Astrocyte of the hippocampus (primary cell): Measurements from ENCODE around the gene SOCS2.
"Not testable (repeated sequence)": the region's sequence is repeated elsewhere in the genome, so short reads cannot be mapped to it uniquely, and the experiment has no call there.

Experiments
- DNase-seq: peaks from one replicate; pipeline ENCODE4 v3.0.0; 2011; ENCODE audit warnings: low read depth, low spot score

The SOCS2 gene

DNA sequence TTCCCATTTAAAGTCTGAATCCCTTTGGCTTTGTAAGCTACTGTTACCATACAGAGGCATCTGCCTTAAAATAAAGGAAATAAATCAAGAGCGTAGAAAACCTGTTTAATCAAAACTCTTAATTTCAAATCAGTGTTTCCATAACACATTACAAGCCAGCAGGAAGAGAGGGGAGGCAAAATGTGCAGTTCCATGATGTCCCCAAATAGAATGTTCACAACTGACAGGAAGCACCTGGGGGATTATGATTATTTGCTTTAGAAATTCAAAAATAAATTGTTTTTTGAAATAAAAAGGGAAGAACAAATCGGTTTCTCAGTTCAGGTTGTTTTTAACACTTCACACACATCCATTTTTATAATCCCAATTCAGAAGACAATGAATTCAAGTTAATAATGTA lies 21.4 kb downstream of the SOCS2 start:
- DNase-seq: no peak

DNA sequence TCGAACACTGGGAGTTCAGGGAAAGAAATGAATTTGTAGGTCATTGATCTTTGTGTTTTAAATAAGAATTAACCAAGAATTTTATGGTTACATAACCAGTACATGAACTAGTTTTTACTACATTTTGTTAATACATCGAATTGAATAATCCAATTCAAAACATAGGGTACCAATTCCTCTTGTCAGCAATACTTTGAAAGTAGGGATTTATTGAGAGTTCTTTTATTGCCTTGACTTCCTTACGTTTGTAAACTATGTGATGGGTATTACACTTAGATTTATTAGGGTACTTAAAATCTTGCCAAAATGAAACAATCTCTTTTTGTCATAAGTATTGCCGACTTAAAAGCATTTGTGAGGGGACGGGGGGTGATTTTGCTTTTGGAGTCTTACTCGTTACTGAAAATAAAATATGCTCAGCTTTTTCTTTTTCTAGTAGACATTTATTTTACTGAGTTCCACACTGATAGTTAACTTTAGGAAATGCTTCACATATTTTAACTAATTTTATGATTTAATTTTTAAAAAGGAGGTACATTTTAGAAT lies 22.4 kb downstream of the SOCS2 start:
- no peak for DNase-seq

DNA sequence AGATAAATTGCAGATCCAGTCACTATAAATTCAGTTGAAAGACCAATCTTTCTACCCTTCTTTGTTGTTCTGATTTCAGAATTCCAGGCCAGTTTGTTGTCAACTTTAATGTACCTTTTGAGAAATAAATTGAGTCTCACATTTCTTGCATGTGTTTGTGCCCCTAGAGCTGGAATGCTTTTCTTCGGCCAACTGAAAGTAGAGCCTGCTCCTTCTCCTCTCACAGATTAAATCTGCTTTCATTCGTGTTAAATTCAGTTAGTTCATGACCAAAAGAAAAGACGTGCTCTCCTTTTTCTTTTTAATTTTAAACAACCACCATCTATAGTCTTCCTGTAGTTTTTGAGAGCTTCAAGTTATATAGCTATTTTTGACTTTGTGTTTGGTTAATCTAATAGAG lies 22.9 kb downstream of the SOCS2 start:
- no peak for DNase-seq

DNA sequence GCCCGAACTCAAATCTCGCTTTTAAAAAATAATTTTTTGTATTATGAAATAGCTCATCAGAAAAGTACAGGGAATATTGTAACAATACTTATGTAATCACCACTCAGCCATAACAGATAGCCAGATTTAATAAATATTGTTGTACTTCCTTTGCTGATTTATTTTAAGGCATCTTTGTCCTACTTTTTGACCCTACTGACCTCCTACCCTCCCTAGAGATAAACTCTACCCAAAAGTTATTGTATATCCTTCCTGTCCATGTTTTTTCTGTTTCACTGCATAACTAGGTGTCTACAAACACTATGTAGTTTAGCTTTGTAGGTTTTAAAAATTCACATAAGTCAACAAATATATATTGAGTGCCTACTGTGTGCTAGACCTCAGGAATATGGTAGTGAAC lies 25.1 kb downstream of the SOCS2 start:
- DNase-seq: no peak

DNA sequence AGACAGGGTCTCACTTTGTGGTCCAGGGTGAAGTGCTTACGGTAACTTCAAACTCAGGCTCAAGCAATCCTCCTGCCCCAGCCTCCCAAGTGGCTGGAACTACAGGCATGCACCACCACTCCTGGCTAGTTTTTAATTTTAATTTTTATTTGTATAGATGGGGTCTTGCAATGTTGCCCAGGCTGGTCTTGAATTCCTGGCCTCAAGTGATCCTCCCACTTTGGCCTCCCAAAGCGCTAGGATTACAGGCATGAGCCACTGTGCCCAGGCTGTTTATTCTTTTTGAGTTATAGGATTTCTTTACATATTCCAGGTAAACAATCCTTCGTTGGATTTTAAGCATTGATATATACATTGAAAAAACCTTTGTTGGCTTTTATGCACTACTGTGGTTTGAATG lies 26.7 kb downstream of the SOCS2 start:
- no peak for DNase-seq

DNA sequence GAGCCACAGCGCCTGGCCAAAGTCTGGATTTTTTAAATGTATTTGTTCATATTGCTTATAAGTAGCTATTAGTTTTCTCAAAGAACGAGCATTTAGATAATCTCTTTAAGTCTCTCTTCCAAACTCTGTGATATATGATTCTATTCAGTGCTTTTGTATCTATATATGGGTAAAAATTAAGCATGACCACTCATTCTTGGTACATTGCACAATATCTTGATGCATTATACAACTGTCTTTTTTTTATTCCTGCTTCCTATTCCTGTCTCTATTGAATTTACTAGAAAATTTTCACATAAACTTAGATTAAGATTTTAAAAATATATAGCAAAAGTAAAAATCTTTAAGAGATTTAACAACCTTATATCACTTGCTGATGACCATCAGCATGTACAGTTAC lies 29.1 kb downstream of the SOCS2 start:
- DNase-seq: no peak

DNA sequence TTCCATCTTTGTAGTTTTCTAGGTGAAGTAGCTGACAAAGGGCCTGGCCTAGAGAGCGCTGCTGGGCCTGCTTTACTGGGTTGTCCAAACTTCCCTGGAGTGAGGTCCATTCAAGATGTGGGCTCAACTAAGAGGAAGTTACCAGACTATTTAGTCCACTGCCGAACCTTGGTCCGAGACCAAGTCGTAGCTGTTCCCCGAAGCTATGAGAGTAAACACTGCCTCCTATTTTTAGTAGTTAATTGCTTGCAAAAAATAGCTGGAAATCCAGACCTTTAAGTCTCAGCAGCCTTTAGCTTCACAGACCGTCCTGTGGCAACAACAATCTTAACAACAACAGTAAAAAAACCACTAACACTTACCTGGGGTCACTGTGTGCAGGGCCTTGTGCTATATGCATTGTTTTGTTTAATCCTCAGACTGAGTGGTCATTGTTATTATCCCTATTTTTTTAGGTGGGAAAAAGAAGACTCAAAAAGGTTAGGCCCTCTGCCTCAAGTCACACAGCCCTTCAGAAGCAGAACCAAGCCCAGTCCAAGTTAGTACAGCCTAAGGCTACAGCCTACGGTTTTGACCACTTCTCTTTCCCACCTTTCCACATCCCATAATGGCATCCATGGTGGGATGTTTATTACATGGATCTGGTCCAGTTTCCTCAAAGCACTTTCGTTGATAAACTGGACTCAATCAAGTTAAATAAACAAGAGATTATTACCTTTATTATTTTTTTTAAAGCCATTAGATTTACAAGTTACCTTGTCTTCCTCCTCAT lies 30.6 kb downstream of the SOCS2 start:
- no peak for DNase-seq

DNA sequence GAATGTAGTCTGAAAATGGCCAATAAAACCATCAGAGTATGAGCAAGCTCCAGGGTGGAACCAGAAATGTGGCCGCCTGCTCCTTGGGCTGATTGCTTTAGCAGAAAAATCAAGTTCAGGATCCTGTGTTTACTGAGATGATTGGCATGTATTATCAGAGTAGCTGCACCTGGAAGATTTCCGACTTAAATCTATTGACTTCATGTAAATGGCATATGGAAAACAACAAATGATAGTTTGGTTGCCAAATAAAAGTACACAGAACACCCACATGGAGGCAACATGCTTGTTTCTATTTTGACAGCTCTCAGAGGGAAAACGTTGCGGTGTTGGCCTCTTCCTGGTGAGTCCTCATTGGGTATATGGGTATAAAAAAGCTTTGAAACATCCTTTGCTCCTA lies 31.3 kb downstream of the SOCS2 start:
- DNase-seq: no peak

DNA sequence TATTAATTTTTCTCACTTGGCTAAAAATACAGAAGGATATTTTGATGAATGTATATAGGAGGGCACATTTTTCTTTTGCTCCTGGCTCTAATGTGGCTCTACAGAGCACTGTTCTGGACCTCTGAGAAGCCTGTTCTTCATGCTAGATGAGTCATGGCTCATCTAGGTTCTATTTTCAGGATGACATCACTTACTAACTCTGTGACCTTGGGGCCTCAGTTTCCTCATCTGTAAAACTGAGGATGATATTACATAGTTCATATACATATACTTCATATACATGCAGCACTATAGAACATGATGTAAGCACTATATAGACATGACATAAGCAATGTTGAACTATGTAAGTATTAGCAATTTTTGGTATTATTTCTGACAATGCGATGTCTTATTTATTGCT lies 35.8 kb downstream of the SOCS2 start:
- no peak for DNase-seq

DNA sequence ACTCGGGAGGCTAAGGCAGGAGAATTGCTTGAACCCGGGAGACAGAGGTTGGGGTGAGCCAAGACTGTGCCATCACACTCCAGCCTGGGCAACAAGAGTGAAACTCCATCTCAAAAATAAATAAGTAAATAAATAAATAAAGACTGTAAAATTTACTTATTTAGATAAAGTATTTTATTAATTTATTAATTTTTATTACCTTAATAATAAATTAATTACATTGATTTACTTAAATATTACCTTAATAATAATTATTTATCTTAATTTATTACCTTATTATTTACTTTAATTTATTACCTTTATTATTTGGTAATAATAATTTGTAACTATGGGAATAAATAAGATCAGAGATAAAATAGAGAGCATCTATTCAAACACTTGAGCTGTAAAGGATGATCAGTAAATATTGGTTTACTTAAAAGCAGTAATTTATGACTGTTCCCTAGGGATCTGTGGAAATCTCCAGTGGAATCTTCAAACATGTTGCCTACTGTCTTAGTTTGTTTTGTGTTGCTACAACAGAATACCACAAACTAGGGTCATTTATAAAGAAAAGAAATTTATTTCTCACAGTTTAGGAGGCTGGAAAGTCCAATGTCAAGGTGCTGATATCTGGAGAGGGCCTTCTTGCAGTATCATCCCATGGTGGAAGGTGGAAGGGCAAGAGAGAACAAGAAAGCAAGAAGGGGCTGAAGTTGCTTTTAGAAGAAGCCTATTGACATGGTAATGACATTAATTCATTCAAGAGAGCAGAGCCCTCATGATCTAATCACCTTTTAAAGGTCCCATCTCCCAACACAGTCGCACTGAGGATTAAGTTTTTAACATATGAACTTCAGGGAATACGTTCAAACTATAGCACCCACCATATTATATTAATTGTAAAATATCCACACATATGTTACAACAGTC lies 37.1 kb downstream of the SOCS2 start:
- DNase-seq: no peak

DNA sequence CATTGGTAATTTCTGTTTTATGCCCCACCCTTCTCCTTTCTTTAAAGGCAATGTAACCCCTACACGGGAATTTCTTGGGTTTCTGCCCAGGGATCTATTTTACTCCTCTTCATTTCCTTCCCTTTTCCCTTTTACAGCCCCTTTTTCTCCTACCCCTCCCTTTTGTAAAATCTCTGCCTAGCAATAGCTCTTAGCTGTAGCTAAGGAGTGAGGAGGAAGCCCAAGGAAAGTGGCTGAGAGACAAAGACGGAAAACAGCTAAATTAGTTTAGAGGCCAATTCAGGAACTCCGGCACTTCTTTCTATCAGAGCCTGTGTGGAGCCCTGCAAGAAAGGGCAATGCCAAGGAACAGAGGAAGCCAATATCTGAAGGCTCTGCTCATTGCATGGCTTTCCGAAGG lies 40.3 kb downstream of the SOCS2 start:
- DNase-seq: no peak

DNA sequence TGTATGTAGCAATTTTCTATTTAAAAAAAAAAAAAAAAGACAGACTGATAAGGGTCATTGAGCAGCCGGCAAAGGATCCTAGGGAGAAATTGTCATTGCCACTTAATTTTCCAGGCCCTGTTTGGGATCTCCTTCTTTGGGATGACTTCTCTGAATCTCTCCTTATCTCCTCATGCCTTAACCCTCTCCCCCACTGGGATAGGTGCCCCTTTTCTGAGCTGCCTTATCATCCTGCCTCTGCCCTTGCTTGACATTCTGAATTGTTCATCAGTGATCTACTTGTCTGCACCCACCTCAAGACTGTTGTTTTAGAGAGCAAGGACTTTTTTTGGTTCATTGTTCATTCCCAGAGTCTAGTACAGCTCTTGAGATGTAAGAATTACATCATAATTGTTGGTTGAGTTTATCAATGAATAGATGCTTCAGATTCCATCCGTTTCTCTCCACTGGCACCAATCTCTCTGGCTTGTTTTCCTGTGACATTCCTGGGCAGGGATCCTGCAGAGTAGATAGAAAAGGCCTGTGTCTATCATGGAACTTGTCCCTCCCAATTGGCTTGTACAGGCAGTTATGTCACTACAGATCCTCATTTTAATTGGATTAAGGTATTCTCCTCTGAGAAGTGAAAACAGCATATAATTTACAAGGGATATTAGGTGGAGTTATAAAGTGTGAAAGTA lies 42.6 kb downstream of the SOCS2 start:
- peak; percentile 78 for DNase-seq

DNA sequence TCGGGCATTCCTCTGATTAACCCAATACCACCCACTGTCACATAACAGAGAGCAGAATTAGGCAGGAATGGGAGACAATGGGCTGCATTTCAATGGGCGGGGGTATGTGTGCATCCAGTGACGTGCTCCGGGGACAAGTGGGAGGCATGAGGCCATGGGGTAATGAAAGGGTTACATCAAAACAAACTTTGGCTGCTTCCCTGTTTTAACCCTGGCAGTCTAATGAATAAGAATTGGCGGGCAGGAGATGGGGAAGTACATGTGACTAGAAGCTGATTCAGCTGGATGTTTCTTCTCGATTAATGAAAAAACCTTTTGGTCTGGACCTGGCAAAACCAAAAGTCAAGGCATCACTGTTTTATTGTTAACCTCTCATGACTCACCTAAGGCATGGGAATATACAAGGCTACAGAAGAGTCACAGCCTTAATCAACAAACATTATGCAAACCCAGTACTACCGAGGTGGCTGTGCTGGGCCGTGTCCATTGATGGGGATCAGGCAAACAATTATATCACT lies 44.2 kb downstream of the SOCS2 start:
- DNase-seq: peak; percentile 87

DNA sequence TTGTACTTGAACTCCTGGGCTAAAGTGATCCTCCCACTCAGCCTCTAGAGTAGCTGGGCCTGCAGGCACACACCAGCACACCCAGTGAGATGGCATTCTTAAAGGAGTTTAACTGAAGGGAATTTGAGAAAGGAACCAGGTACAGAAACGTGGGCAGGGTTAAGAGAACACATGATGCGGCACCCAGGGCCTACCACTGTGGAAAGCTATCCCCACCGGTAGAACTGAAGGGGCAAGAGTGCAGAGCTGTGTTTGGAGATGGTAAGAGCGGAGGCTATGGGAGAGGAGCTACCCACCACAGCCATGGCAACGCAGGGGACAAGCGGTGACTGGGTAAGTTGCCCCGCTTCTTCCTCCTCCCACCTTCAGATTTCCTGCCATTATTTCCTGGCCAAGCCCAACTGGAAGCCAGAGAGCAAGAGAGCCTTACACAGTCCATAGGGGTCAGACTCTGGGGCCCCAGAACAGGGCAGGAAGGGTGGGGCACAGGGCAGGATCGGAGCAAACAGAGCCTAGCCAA lies 46.5 kb downstream of the SOCS2 start:
- DNase-seq: no peak

DNA sequence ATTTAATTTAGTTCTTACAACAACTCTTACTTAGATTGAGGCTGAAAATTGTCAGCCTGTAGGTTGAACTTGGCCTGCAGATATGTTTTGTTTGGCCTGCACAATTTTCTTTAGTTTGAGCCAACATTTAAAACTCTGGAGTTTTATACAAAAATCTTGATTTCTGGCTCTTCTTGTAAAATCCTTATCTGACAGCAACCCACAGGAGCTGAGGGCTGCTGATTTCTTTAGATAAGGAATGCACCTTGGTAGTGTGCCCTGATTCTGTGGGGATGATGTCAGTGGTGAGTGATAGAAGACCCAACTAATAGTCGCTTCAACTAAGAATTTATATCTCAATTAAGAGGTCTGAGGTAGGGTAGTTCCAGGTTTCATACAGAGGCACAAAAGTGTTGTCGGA lies 49.5 kb downstream of the SOCS2 start:
- peak; percentile 76 for DNase-seq

DNA sequence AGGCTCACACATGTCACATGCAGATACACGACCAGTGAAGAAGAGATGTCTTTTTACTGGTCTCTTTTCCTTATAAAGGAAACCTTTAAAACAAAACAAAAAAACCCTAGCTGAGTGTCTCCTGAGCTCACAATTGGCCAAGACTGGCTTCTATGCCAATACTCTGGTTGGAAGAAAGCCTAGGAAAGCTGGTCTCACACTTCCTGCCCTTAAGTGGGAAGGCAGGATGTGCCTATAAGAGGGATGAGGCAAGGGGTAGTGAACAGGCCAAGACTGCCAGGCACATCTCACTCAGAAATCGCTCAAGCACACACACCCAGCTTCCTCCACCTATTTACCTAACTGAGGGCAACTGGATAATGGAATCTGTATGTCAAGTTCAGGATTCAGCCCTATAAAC lies 50.0 kb downstream of the SOCS2 start:
- DNase-seq: peak; percentile 77

DNA sequence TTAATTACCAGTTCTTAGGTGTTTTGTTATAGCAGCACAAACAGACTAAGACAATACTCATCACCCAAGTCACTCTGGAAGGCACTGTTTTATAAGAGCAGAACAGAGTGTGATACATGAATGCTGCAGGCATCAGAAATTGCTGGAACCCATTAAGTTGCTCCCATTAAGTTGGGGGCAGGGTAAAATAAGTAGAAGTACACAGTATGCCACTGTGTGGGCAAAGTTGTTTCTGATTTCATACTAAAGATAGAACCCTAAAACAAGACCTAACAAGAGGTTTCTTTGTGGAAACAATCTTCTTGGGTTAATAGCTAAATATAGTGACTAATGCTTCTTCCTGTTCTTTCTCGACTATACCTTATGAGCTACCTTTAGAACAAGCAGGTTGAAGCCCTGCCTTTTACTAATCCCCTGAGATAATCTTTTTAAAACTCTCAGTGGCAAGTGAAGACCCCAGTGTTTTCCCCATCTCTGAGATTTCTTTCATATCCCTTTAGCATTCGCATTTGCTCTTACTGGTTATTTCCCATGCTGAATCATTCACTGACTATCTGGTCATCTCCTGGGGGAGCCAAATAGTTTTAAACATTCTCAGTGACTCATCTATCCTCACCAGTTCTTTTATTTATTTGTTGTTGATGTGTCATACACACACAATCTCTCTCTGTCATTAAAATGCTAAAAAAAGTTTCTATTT lies 52.3 kb downstream of the SOCS2 start:
- DNase-seq: peak; percentile 82

DNA sequence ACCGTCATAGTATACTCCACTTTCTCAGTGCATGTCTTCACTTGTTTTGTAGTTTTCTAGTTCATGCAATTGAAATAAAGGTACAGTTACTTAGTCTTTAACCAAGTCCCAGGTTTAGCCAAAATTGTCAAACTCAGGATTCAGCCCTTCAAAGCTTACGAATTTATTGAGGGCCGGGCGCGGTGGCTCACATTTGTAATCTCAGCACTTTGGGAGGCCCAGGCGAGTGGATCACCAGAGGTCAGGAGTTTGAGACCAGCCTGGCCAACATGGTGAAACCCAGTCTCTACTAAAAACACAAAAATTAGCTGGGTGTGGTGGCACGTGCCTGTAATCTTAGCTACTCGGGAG lies 52.8 kb downstream of the SOCS2 start:
- not testable (repeated sequence) for DNase-seq

DNA sequence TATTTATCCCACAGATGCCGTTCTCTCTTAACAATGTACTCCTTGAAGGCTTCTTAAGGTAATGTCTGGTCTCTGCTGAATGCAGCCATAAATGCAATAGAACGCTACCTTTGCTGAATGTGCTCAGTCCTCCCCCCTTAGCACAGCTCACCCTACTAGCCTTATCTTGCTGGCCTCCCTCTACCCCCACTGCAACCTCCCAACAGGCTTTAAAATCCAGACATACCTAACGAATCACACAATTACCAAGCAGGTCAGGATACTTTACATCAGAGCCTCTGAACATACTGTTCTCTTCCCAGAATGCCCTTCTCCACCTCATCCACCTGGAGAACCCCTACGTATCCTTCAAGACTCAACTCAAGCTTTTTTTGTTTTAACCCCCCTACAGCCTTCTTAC lies 53.7 kb downstream of the SOCS2 start:
- peak; percentile 37 for DNase-seq
